ENCODE measurements around the gene TXNDC11.
A peak's percentile ranks its signal among the peaks of the same experiment; 100 is the strongest.

The TXNDC11 gene

GRCh38 chr16:11675561-11676511 is 66.8 kb downstream of the TXNDC11 start:
- DNase-seq (ENCODE audit: low read depth in 2 of 2) = no peak

- no peak for DNase-seq (ENCODE audit: low read depth in 2 of 2)
These were observed 67.7 kb downstream of the TXNDC11 start for GRCh38 chr16:11674818-11675560.

- no peak for DNase-seq (ENCODE audit: low read depth in 2 of 2)
These were observed 68.4 kb downstream of the TXNDC11 start for GRCh38 chr16:11674001-11674817.

- no peak for DNase-seq (ENCODE audit: low read depth in 2 of 2)
These were observed 69.3 kb downstream of the TXNDC11 start for GRCh38 chr16:11673091-11674000.

- no peak for DNase-seq (ENCODE audit: low read depth in 2 of 2)
These were observed 70.2 kb downstream of the TXNDC11 start for GRCh38 chr16:11672206-11673090.

- no peak for DNase-seq (ENCODE audit: low read depth in 2 of 2)
These were observed 71.0 kb downstream of the TXNDC11 start for GRCh38 chr16:11671676-11672075.

- DNase-seq (ENCODE audit: low read depth in 2 of 2) = no peak
These were observed 71.4 kb downstream of the TXNDC11 start for GRCh38 chr16:11671271-11671670.

GRCh38 chr16:11670171-11671131 is 72.2 kb downstream of the TXNDC11 start:
- DNase-seq (ENCODE audit: low read depth in 2 of 2) = no peak

GRCh38 chr16:11669380-11670146 is 73.1 kb downstream of the TXNDC11 start:
- no peak for DNase-seq (ENCODE audit: low read depth in 2 of 2)

- DNase-seq (ENCODE audit: low read depth in 2 of 2) = no peak
These were observed 73.9 kb downstream of the TXNDC11 start for GRCh38 chr16:11668623-11669379.

GRCh38 chr16:11667824-11668622 is 74.6 kb downstream of the TXNDC11 start, which contains the start of gene SNN:
Gene SNN, plus strand, starts transcription at chr16:11668455. Its CDS starts 7,605 bp downstream, at chr16:11676060.
- peak; percentile 68 to 72 for DNase-seq (ENCODE audit: low read depth in 2 of 2)

GRCh38 chr16:11667221-11667823 is 75.3 kb downstream of the TXNDC11 start:
- DNase-seq (ENCODE audit: low read depth in 2 of 2) = no peak

- no peak for DNase-seq (ENCODE audit: low read depth in 2 of 2)
These were observed 76.3 kb downstream of the TXNDC11 start for GRCh38 chr16:11666103-11667055.

GRCh38 chr16:11665071-11665491 is 77.6 kb downstream of the TXNDC11 start:
- DNase-seq (ENCODE audit: low read depth in 2 of 2) = no peak

GRCh38 chr16:11662582-11662981 is 80.1 kb downstream of the TXNDC11 start:
- DNase-seq (ENCODE audit: low read depth in 2 of 2) = no peak
